Muscle of back (tissue), 11 donors: ENCODE data around the gene NBAS. TPM values are rescaled to one million over a fixed set of nuclear protein-coding genes. Genes with fewer than 3 reads are reported as not detected.

Experiments used
- DNase-seq, 3 donors: peaks; one replicate each; pipeline versions ENCODE4 v3.0.0 to v3.0.0-alpha.2; 2013
- polyA plus RNA-seq, 10 donors: library from polyadenylated mRNA; unstranded; fragments of 120-200 nt; gene quantifications; one replicate each; pipeline ENCODE4 v1.2.1, GENCODE V29; 2013; ENCODE audit not compliant: insufficient read length in 10 of 10

Gene NBAS
- polyA plus RNA-seq, 10 donors, result 31.0 to 38.6 (median 36.8) TPM

DNA sequence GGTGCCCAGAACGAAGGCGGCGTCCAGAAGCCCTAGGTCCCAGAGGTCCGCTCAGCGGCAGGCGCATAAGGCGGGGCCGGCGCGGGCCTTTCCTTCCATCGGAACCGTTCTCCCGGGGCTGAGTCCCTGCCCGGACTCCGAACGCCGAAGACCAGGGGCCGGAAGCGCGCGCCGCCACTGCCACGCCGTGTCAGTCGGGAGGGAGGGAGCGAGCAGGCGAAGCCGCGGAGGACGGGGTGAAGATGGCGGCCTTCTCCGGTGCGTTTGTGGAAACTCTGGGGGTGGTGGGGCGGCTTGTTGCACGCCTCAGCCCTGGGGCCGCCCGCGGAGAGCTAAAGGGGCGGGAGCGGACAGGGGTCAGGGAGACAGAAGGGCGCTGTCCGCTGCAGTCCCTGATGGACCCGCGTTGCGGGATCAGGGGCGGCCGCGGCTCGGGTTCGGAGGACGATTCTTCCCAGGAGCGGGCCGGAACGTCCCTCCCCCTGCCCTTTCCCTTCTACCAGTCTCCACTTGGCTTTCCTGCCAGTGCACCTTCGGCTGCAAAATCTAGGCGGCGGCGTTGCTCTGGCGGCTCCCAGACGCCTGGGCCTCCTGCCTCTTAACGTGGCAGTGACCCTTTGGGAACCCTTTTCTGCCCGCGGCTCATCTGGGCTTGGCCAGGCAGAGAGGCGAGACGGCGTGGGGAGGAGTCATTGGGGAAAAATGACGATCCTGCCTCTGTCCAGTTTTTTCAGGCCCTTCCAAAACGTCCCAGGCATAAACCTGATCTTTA is 30.7 kb upstream of the NBAS start, which contains the start of gene DDX1:
DDX1 (plus strand) TSS at position 177 of the 772 bp plus-strand sequence; CDS start at position 243, 66 bp downstream.
- DNase-seq, result peak; percentile 80 to 95 (median 89)

DNA sequence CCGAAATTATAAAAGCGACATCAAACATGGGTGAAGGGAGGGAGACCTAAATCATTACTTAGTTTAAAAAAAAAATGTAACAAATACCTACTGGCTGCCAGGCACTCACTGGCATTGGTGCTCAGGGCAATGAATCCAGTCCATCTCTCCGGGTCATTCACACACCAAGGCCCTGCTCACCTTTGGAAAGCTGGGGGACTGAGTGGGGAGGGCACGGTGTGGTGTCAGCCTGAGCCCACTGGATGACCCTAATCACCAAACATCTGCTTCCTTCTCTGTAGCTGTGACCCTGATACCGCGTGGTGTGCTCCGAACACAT is 30.2 kb upstream of the NBAS start:
- DNase-seq, result no peak

DNA sequence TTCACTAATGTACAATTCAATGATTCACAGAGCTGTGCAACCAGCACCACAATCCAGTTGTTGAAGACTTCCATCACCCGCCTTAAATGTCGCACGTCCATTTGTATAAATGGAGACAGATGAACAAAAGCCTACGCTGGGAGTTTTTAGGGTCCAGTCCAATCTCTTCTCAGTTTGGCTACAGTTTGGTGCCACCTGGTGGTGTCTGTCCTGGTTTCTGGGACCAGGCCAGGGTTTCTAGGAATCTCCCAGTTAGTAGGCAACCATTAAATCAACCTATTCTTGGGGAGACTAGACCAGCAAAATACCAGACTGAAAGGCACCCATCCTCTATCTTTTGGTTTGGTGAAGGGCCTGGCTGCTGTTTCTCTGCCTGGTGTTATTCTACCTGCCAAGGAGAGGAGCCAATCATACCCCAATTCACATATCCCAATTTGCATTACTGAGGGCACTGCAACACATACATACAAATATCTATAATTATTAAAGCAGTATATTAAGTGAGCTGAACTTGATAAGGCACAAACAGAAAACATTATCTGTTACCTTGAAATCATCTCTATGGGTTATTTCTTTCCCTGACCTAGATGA is 27.3 kb upstream of the NBAS start:
- peak; percentile 34 to 50 (median 47) for DNase-seq

DNA sequence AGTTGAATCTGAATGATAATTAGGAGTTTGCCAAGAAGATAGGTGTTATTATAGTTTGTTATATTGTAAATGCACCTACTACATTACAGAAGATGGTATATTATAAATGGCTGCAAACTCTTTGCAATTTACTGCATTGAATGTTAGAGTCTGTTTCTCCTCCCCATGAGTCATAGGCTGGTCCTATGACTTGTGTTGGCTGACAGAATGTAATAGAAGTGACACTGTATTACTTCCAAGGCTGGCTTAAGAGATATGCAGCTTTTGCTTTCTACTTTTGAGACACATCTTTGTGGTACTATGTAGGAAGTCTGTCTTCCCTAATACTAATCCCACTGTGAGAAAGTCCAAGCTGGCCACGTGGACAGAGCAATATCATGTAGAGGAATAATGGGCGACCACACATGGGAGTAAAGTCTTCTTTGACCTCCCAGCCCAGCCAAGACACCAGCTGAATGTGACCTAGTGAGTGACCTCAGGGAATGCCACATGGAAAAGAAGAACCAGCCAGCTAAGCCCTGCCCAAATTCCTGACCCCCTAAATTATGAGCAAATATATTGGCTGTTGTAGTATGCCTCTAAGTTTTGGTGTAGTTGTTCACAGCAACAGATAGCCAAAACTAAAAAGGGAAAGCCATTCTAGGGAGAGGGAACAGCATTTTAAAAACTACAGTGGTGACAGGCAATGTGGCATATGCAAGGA is 23.8 kb upstream of the NBAS start:
- DNase-seq, result no peak

DNA sequence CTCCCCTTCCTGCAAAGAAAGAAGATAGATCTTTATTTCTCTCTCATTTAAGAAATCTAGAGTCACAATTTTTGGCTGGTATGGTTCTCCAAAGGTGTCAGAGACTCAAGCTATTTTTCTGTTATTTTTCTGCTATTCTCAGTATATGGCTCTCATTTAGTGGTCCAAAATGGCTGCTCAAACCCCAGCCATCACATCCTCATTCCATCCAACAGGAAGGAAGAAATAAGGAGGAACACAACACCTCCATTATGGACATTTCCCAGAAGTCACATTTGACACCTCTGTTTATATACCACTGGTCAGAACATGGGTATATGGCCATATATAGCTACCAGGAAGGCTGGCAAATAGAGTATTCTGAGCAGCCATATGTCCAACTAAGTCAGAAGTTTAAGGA is 23.2 kb upstream of the NBAS start:
- no peak for DNase-seq

DNA sequence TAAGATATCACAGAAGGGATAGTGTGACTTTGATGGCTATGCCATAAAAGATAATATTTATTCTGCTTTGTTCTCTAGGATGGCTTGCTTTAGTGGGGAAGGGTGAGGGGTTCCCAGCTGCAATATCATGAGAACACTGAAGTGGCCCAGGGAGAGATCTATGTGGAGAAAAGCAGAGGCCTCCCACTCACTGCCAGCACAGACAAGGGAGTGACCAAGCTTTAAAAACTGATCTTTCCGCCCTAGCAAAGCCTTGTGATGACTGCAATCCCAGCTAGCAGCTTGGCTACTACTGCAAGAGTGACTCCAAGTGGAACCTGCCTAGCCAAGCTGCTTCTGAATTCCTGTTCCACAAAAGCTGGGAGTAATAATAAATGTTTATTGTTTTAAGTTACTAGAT is 22.7 kb upstream of the NBAS start:
- no peak for DNase-seq

DNA sequence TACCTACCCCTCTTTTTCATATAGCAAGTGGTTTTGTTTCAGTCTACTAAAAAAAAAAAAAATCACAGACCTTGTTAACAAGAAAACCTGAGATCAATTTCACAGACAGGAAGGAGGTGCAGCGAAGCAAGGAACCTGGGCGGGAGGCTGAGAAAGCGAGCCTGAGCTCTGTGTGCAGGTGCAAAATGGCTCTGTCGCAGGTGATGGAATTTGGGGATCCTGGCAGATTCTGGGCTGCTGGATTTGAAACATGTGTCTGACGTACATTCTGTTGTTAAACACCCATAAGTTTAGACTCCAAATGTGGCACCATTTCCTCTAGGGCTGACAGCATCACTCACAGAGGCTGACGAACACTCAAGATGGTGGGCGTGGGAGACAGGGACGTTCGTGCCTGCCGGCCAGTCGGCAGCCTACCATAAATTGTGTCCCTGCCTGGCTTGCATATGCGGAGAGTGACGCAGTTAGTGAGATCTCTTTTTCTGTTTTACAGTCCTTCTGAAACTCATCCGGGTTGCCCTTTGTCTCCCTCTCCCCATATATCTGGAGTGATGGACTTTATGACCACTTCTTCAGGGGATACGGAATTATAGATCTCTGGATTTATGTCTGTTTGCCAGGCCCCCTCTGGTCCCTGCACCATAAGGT is 21.7 kb upstream of the NBAS start:
- DNase-seq, result no peak

DNA sequence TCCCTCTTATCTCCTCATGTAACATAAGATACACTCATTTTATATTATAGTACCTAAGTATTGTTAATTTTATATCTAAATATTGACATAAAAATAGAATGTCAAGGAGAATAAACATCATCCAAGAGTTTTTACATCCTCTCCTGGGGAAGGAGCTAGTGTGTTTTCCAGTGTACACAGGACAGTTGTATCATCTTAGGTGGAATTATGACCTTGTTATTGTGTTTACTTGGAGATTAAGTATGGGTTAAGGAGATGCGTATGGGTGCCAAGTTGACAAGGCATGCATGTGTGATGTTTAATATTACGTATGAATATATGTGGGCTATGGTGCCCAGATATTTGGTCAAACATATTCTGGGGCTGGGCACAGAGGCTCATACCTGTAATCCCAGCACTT is 19.3 kb upstream of the NBAS start:
- no peak for DNase-seq

DNA sequence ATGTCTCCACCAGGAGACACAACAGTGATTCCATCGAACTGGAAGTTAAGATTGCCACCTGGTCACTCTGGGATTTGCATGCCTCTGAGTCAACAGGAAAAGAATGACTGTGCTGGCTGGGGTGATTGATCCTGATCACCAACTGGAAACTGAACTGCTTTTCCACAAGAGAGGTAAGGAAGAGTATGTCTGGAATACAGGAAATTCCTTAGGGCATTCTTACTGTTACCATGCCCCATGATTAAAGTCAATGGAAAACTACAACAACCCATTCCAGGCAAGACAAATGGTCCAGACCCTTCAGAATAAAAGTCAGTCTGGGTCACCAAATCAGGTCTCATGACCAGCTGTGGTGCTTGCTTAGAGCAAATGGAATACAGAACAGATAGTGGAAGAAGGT is 18.5 kb upstream of the NBAS start:
- no peak for DNase-seq

DNA sequence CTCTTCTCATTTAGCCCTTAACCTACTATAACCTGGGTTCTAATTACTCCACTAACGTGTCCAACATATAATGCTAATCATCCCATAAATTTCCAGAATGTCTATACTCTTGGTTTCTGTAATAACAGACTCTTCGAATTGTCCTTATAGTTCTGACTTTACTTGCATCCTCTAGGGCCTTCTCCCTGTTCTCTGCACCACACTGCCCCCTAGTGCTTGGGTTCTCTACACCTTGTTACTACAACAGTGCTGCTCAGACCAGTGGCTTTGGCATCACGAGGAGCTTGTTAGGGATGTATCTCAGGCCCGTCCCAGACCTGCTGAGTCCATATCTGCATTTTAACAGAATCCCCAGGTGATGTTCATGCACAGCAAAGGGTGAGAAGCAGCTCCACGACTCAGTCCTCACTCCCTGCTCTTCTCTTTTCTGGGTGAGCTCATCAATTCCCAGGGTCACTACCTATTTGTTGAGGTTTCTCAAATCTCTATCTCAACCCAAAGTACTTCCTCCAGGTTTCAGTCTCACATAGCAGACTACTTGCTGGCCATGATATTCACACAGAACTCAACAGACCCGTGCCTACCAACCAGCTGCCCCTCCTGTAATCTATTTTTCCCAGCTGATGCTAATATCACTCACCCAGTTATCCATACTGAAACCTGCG is 16.1 kb upstream of the NBAS start:
- DNase-seq, result peak; percentile 73 to 85 (median 75)

DNA sequence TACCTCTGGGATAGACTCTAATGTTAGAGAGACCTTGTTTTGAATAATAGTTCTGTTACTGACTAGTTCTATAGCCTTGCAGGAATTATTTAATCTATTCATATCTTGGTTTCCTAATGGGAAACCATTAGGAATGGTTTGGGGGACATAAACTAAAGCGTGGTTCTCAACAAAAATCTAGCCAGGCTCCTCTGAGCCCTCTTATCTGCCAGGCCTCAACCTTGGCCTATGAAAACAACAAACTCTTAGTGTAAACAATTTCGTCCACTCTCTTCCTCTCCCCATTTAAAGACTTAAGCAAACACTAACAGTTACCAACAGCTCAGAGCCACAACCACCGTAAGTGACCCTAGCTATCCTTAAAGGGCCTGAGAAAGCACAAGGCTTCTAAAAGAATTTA is 10.6 kb upstream of the NBAS start:
- DNase-seq, result no peak

DNA sequence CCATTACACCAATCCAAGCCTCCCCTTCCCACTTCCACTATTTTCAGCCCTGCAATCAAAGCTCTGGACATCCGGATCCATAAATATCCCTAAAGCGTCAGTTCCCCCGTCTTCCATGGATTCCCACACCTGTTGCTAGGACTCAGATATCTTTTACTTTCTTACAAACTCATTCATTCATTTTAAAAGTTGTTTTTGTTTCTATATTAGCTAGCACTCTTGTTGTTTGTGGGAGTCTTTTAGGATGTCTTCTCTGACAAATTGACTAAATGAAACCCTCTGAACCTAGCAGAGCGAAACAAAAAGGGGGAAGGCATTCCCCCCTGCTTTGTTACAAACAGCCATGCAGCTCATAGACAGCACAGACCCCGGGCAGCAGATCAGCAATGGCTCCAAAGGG is 9.0 kb upstream of the NBAS start:
- peak in 2 of 3 donors; percentile 18 to 25 for DNase-seq

DNA sequence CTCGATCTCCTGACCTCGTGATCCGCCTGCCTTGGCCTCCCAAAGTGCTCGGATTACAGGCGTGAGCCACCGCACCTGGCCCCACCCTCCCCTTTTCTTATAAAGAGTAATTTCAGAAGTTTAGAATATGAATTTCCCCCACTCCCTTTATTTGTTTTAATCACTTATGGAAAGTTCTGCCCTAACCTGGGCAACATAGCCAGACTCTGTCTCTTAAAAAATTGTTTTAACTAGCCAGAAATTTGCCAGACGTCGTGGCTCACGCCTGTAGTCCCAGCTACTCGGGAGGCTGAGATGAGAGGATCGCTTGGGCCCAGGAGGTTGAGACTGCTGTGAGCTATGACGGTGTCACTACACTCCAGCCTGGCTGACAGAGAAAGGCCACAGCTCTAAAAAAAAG is 7.7 kb upstream of the NBAS start:
- no peak for DNase-seq

DNA sequence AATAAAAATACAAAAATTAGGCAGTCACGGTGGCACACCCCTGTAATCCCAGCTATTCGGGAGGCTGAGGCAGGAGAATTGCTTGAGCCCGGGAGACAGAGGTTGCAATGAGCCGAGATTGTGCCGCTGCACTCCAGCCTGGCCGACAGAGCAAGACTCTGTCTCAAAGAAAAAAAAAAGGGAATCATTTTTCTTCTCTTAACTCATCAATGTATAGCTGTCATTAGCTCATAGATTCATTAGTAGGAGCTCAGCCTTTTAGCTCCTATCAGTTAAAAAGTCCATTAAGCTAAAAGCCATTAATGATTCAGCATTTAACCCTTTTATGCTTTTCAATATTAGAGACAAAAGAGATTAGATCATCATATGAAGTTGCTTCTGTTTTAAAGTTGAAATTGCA is 5.8 kb upstream of the NBAS start:
- no peak for DNase-seq

DNA sequence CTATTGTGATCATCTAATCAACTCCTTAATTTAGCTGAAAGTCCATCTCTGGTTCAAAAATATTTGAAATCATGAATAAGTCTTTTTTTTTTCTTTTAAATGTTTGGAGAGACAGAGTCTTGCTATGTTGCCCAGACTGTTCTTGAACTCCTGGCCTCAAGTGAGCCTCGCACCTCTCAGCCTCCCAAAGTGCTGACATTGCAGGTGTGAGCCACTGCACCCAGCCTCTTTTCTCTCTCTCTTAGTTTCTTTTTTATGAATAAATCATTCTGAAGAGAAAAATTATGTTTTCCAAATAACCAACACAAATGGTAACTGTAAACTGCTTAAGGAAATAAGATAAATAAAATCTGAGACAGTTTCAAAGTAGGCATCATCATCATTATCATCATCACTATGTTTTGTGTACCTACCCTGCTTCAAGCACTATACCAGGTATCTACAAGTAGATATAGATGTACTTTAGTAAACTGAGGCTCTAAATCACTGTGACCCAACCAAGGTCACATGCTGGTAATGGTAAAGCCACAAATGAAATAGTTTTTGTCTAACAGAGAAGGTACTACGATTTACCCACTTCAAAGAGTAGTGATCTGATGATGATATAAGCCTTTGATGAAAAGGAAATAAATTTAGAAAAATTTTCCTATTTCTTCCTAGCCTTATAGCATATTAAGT is 5.0 kb upstream of the NBAS start:
- no peak for DNase-seq

DNA sequence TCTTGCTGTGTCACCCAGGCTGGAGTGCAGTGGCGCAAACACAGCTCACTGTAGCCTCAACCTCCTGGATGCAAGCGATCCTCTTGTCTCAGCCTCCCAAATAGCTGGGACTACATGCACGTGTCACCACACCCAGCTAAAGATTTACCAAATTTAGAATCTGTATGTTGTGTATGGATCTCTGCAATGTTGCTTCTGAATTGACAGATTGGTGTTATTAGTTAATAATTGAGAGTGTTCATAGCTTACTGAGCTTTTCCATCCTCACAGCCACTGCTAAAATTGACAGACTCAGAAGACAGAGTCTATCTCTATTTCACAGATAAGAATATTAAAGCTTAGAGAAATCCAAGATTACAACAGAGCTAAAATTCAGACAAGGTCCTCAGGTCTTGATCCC is 4.3 kb upstream of the NBAS start:
- no peak for DNase-seq

DNA sequence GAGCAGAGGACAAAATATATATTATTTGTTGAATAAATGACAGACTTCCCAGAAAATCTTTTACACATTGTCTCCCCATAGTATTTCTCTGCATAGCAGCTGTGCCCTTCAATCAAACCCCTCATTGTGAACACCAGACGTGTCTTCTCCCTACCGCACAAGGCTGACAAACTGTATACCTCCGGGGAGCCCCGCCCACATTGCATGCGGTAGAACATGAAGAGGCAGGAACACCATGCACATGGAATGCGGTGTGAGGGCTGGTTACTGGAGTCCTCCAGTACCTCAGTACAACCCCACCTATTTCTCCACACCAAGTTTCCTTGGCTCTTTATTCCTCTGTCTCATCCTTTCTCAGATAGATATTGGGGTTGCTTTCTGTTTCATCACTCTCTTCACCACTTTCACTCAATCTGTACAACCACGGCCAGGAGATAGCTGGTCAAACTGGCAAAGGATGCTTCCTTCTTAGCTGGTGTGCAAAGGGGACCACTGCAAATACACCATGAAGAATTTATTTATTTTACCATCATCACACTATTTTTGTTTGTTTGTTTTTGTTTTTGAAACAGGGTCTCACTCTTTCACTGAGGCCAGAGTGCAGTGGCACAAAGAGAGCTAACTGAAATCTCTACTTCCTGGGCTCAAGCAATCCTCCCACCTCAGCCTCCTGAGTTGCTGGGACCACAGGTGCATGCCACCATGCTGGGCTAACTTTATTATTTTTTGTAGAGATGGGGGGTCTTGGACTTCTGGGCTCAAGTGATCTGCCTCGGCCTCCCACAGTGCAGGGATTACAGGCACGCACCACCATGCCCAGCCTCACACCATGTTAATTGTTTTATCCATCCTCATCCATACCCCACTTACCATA is 2.3 kb upstream of the NBAS start:
- DNase-seq, result no peak

DNA sequence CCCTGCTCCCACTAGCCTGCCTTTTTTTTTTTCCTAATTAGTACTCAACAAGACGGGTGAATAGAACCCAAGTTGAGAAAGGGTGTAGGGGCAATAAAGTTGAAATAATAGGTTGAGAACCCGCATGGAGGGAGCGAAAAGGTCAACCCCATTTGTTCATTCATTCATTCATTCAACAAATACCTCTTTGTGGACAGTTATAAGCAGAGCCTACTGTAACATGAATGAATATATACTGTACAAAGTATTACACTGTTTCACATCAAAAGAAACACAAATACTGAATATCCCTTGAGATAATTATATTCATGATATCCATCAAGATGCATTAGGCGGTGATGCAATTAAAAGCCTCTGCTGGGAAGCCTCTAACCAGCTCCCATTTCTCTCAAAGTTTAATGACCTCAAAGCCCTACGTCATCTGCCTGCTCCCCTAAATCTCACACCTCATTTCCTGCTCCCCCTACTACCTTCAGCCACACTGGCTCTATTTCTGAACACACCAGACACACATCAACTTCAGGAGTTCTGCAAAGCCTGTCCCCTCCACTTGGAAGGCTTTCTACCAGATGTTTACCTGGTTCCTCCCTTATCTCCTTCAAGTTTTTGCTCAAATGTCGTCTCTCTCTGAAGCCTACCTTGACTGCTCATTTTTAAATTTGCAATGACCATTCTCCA is 1.4 kb upstream of the NBAS start:
- no peak for DNase-seq

DNA sequence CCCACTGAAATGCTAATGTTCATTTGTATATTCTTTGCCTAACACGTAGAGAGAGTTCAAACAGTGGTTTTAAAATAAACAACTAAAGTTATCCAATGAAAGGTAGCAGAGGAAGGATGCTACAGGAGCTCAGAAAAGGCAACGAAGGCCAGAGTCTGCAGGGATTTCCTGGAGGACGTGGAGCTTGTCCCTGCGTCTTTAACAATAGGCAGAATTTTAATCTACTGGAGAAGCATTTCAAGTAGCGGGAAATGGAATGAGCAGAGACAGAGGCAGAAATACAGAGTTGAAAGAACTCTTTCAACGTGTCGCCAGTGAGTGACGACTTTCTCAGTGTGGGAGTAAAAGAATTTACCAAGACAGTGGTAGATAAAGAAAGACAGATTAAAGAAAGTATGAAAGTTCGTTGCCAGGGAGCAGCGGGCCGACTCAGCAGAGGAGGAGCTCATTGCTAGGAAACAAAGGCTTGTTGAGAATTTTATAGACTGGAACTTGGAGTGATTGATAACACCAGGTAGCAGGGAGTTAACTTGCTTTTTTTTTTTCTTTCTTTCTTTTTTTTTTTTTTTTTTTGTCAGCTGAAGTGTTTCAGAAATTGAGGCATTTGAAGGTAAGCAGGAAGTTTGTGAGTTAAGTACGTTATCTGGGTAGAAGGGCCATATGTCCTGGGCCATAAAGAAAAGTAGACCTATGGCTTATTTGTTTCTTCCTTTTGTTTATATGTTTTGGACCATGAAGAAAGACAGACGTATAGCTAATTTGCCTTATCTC is 625 bp upstream of the NBAS start:
- peak; percentile 51 to 86 (median 64) for DNase-seq
